COLO829 (cell line): ENCODE results near the gene DCAF11.

Experiments
- DNase-seq: peaks from one replicate; pipeline ENCODE4 v3.0.0; 2012; ENCODE audit warnings: low spot score

DCAF11 gene

GRCh38 chr14:24160850-24161804 is 46.5 kb downstream of the DCAF11 start, which contains the start of gene IRF9:
Gene IRF9 (plus strand): TSS chr14:24161265. CDS start chr14:24162145, 880 bp downstream.
- peak; percentile 97 for DNase-seq

DNA sequence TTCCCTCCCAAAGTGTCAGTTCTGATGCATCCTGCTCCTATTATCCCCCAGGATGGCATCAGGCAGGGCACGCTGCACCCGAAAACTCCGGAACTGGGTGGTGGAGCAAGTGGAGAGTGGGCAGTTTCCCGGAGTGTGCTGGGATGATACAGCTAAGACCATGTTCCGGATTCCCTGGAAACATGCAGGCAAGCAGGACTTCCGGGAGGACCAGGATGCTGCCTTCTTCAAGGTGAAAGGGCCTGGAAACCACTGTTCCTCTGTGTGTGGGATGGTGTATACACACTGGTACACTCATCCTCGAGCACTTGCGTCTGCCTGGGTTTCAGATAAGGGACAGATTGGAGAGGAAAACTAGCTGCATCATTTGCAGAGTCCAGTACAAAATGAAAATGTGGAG is 47.5 kb downstream of the DCAF11 start:
- no peak for DNase-seq

GRCh38 chr14:24164518-24164991 is 50.0 kb downstream of the DCAF11 start:
- DNase-seq, result no peak

DNA sequence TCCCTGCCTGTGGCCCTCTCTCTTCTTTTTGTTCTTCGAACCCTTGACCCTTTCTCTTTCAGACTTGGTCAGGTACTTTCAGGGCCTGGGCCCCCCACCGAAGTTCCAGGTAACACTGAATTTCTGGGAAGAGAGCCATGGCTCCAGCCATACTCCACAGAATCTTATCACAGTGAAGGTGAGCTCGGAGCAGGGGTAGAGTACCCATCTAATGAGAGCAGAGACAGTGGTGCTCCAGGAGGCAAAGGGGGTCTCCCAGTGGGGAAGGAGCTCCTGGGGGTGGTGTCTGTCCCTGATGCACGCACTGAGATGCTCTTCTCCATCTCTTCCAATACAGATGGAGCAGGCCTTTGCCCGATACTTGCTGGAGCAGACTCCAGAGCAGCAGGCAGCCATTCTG is 51.2 kb downstream of the DCAF11 start:
- no peak for DNase-seq

GRCh38 chr14:24167469-24168114 is 53.0 kb downstream of the DCAF11 start:
- no peak for DNase-seq

DNA sequence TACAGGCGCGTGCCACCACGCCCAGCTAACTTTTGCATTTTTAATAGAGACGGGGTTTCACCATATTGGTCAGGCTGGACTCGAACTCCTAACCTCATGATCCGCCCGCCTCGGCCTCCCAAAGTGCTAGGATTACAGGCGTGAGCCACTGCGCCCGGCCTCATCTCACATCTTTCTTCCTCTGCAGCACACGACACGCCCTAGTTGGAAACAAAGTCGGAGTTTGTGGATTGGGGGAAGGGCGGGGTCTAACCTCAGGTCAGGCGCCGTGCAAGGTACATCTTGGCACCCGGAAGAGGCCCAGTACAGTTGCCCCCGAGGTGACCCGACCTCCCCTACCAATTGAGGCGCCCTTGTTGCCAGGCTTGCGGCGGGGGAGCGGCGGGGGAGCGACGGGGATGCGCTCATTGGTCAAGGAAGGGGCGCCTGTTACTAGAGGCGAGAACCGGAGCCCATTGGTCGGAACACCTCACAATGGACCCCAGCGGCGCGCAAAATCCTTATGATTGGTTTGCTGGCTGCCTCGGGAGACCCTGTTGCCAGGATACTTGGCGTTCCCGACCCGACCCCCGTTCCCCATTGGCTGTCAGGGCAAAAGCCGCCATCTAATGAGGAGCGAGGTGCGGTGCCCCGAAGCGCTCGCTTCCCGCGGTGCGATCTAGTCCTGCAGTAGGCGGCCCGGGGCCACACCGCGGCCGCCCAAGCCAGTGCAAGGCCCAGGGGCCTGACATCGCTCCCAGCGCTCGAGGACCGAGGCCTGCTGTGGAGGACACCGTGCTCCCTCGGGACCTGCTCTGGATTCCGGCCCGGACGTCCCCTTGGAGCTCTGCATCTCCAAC is 57.1 kb downstream of the DCAF11 start, which contains the start of gene REC8:
Gene REC8 (plus strand): TSS at position 659 of the 839 bp plus-strand sequence. CDS start 473 bp downstream, outside the sequence.
- no peak for DNase-seq

DNA sequence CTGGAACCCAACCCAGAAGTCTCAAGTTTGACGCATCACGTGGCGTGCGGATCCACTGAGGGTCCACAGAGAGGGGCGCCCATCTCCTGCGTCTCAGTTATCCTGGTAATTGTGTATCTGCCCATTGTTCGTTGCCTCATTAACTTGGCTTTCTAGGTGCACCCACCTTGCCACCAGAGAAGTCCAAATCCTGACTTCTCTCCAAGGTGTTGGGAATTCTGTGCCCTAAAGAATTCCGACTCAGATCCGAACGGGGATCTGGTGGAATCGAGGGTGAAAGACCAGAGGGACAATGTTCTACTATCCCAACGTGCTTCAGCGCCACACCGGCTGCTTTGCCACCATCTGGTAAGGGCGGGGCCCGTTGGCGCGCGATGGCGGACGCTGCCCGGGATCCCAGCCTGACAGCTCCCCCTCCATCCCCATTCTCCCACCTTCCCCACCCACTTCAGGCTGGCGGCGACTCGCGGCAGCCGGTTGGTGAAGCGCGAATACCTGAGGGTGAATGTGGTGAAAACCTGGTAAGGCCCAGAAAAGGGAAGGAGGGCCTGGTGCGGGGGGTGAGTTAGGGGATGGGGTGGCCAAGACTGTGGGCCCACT is 57.8 kb downstream of the DCAF11 start:
- DNase-seq, result no peak

- no peak for DNase-seq
Measured at GRCh38 chr14:24172871-24173281, 58.3 kb downstream of the DCAF11 start.
